GM19372 (cell line): ENCODE results near the gene RNF123.

Source experiments
- ATAC-seq: cut with Tn5 transposase; IDR thresholded peaks from one replicate; pipeline ENCODE4 v1.9.1; 2021; ENCODE audit warnings: mild to moderate bottlenecking, low read depth, moderate library complexity; ENCODE audit not compliant: unreplicated experiment

The RNF123 gene

DNA sequence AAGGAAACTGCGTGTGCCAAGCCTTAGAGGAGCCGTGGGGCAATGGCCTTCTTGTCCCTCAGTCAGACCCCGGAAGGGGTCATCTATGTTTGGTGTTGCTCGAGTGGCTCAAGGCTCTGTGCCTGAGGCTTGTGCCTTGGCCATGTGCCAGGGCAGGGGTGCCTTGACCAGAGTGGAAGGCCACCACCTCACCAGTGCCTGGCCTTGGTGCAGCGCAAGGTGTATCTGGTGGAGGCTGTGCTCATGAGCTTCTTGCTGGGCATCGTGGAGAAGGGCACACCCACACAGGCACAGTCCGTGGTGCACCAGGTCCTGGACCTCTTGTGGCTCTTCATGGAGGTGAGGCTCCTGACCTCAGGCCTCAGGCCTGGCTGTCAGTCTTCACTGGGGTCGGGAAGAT is 10.7 kb downstream of the RNF123 start:
- ATAC-seq = no peak

DNA sequence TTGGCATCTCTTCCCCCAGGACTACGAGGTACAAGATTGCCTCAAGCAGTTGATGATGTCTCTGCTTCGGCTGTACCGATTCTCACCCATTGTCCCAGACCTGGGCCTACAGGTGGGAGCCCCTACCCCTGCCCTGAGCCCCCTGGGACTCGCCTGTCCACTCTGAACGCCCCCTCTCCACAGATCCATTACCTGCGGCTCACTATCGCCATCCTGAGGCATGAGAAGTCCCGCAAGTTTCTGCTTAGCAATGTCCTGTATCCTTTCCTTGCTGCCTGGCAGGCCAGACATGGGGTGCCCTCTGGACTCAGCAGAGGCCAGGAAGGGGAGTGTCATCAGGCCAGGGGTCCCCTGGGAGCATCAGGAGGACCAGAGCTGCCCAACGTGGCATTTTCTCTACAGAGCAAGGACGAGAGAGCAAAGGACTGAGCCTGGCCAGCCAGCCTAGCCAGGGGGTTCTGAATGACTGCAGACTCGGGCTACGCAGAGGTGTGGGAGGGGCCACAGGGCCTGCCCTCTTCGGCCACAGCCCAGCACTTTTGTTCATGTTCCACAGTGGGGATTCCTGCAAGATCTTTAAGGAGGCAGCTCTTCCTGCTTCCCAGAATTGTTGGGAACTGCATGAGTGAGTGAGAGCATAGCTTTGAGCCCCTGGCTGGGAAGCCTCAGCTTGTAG is 11.2 kb downstream of the RNF123 start:
- no peak for ATAC-seq

DNA sequence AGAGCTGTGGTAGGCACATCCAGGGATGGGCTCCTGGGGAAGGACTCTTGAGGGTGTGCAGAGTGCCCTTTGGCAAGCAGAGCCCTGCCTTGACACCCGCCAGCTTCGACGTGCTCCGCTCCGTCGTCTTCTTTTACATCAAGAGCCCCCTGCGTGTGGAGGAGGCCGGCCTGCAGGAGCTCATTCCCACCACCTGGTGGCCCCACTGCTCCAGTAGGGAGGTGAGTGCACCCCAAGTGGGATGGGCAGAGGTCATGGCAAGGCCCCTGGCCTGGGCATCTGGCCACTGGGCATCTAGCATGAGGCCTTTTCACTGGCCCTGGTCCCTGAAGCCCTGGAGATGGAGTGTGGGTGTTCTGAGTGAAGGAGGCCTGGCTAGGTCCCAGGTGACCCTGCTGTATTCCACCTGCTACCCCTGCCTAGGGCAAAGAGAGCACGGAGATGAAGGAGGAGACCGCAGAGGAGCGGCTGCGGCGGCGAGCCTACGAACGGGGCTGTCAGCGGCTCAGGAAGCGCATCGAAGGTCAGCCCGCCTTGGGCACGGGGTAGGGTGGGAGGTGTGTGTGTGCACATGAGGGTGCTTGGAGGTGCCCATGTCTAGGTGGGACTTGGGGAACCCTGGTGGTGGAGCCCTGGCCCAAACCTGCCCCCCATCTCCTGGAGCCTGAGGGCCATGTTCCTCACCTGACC is 12.2 kb downstream of the RNF123 start:
- no peak for ATAC-seq

DNA sequence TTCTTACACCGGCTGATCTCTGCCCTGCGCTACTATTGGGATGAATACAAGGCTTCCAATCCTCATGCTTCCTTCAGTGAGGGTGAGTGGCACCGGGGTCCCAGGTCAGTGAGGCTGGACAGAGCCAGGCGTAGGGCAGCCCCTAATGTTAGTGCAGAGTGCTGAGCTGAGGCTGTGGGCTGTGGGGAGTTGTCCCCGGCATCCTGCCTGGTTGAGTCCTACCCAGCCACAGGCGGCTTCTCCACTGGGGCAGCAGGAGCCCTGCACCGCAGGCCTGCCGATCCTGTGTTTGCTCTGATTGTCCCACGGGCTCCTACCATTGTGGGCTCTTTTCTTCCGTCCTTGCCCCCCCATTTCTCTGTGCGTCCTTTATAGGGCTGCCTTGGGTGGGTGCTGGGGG is 13.3 kb downstream of the RNF123 start:
- no peak for ATAC-seq

DNA sequence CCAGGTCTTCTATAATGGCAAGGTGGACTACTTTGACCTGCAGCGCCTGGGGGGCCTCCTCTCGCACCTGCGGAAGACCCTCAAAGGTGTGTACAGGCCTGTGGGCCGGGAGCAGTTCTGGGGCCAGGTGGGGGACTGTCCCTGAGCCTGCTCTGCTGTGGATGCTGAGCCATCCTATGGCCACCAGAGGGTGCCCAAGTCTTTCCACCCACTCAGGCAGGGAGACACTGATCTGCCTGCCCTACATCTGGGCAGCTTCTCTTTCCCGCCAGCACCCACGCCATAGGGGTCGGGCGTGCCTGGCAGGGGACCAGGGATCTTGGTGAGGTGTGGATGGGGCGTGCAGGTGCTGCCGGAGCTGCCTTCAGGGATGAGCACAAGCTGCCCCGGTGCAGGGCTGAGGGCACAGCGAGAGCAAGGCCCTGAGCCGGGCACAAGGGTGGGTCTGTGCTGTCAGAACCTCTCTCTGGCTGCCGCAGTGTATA is 14.1 kb downstream of the RNF123 start:
- no peak for ATAC-seq

DNA sequence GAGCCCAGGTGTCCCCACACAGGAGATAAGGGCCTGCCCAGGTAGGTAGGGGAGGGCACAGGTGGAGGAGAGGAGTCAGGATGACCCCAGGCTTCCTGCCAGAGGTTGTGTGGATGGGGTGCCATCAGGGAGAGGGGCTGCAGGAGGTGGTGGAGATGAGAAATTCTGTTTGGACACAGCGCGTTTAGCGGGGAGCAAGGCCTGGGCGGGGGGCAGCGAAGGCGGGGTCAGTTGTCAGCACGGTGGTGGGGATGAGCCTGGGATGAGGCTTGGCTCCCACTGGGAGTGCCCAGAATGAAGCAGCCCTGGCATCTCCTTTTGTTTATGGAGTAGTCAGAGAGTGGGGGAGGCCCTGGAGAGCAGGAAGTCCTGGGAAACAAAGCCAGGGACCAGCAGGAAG is 14.6 kb downstream of the RNF123 start:
- no peak for ATAC-seq

DNA sequence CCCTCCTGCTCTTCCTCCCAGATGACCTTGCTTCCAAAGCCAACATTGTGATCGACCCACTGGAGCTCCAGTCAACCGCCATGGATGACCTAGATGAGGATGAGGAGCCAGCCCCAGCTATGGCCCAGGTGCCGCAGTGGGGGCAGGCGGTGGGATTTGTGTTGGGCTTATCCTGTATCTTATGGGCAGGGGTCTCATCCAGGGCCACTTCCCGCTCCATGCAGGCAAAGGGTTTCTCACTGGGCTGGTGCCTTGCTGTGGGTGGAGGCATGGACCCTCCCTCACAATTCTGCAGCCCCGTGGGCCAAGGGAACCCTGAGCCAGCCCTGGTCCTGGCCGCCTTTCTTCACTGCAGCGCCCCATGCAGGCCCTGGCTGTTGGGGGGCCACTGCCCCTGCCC is 15.3 kb downstream of the RNF123 start:
- no peak for ATAC-seq

DNA sequence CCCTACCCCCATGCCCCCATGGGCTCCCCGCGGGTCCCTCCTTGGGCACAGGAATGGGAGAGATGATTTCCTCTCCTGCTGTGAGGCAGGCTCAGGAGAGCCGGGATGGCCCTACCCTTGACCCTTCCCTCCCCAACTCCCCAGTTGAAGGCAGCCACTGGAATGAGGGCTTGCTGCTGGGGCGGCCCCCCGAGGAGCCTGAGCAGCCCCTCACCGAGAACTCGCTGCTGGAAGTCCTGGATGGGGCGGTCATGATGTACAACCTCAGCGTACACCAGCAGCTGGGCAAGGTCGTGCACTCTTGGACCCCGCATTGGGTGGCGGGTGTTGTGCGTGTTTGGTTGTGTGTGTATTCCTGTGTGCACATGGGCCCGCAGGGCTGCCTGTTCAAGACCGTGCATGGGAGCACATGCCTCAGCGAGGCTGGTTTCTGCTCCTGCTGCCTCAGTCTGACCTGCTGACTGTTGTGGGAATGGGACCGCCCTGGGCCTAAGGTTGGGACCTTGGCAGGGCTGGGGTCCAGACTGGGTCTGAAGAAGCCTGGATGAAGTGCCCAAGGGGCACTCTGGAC is 16.1 kb downstream of the RNF123 start:
- ATAC-seq = no peak

DNA sequence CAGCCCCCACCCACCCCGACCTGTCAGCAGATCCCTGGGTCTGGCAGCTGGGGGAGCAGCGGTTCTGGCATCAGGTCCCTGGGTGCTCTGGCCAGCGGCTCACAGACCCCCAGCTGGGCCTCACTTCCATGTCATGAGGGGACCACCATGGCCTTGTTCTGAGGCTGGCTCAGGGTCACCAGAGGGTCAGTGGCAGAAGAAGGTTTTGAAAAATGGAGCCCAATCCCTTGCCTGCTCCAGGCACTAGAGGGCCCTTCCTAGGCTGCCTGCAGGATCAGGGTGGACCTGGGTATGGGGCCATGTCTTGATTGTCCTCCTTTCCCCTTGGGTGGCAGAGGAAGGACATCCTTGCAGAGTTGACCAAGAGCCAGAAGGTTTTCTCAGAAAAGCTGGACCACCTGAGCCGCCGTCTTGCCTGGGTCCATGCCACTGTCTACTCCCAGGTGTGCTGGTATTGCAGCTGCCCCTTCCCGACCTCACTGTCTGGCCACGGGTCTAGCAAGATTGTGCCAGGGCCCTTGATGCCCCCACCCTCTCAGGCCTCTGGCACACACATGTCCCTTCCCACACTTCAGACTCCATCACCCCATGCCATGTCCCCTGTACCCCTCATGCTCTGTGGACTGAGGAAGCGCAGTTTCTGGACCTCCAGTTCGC is 17.2 kb downstream of the RNF123 start:
- no peak for ATAC-seq

DNA sequence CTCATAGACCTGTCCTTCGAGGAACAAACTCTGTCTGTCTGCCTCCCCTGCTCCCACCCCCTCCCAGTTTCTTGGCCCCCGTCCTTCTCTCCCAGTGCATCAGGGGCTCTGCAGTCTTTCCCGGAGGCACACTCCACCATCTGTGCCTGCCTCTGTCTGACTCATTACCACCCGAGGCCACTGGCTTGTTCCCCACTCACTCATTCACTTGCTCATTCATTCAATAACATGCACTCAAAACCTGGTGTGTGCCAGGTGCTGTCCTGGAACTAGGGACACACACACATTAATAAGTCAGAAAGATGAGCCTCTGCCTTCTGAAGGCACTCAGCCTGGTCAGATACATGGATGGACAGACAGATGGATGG is 17.7 kb downstream of the RNF123 start:
- ATAC-seq = no peak

DNA sequence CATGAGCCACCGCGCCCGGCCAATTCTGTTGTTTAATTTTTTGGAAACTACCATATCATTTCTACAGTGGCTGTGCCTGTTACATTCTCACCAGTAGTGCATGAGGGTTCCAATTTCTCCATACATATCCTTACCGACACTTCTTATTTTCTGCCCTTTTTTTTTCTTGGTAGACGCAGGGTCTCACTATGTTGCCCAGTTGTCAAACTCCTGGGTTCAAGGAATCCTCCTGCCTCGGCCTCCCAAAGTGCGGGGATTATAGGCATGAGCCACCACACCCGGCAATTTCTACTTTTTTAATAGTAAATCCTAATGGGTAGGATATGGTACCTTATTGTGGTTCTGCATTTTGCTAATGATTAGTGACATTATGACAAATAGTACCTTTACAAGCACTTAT is 20.5 kb downstream of the RNF123 start:
- ATAC-seq = no peak

DNA sequence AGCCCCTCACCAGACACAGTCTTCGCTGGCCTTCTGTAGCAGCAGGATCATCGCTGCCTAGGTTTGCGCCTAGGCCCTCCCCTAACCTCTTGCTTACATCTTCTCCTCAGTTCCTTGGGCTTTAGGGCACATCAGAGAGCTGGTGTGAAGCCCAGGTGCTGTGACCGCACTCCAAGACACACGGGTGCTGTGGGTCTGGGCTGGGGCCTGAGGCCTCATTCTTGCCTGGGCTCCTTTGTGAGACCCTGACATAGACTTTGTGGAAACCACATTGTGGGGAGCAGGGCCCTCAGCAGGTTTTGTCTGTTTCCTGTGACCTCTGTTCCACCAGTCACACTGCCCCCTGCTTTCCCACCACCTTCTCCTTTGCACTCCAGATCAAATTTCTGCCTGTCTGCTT is 22.1 kb downstream of the RNF123 start:
- ATAC-seq = no peak

DNA sequence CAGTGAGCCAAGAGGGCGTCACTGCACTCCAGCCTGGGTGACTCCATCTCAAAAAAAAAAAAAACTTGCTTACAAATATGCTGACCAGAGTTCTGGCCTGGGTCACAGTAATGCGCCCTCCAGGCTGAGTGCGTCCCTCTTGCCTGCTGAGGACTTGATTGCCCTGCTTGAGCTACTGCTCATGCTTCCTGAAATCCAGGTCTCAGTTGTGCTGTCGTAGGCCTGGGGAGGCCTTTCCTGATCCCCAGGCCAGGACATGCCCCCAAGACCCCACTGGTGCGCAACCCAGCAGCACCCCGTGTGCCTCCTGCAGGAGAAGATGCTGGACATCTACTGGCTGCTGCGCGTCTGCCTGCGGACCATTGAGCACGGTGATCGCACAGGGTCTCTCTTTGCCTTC is 22.8 kb downstream of the RNF123 start:
- ATAC-seq = no peak

DNA sequence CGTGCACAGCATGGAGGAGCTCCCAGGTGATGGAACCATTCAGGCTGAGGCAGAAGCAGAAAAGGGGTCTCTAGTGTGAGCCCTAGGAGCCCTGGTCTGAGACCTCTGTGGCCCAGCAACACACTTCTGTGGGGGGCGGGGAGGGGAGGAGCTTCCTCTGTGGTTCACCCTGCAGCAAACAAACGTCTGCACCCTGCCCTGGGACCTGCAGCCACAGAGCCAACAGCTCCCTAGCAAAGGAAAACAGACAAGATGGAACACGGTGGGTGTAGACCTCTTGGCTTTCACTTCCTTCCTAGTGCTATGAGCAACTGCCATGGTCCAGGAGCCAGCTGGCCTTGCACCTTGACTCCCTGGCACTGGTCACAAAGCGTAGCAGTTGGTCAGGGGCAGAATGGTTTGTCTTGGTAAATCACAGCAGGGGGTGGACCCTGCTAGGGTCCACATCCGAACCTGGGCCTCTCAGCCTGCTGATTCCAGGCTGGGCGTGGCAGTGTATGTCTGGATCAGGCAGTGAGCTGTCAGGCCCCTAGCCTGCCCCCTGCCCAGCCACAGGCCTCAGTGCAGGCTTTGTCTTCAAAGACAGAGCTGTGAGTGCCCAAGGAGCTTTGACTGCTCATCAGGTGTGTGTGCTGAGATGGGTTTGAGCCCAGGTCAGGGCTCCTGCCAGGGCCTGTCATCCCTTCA is 23.4 kb downstream of the RNF123 start:
- ATAC-seq = no peak

DNA sequence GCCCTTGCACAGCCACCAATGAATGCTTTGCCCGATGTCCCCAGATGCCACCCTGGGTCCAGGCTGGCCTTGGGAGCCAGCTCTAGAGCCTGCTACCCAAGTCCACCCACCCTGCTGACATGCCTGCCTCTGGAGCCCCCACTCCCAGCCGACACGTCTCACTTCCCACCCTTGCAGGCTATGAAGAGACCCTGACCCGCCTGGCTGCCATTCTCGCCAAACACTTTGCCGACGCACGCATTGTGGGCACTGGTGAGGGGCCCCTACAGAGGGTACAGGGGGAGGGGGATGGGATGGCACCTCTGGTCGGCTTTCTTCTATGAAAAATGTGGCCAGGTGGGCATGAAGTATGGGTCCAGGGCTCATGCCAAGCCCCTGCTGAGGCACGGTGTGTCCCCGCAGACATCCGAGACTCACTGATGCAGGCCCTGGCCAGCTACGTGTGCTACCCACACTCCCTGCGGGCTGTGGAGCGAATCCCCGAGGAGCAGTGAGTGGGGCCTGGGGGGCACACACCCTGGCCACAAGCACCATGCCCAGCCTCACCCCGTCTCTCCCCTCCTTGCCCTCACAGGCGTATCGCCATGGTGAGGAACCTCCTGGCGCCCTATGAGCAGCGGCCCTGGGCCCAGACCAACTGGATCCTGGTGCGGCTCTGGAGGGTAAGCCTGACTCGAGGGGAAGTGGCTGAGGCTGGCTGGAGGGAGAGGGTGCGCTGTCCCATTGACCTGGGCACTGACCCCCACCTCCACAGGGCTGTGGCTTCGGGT is 24.2 kb downstream of the RNF123 start:
- ATAC-seq = no peak

DNA sequence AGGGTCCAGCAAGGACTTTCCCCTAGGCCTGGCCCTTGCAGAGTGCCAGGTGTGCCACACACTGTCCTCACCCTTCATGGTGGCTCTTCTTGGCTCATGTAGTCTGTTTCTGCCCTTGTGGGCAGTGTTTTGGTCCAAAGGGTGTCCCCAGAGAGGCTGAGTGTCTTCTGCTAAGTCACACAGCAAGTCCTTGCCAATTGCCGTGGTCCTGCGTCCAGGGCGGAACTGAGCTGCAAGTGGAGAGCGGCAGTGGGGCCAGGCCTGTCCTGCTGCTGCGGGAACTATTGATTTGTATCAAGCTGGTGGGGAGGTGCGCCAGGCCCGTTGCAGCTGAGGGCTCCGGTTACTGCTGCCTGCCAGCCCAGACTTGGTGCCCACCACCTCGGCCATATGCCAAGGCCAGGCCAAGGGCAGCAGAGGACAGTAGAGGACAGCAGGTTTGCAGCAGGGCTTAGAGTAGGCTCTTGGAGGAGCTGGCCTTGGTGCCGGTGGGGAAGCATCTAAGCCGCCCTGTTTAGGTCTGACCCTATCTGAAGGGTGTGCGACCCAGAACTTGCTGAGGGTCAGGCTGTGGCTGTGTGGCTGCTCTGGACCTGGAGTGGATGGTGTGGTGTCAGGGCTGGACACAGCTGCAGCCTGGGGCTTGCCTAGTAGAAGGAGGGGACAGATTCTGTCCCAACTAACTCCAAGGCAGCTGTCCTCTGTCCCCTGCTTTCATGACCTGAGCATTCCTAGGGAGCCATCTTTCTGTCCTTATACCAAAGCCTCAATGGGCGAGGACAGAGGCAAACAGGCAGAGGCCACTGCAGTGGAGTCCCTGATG is 25.6 kb downstream of the RNF123 start:
- ATAC-seq = no peak

DNA sequence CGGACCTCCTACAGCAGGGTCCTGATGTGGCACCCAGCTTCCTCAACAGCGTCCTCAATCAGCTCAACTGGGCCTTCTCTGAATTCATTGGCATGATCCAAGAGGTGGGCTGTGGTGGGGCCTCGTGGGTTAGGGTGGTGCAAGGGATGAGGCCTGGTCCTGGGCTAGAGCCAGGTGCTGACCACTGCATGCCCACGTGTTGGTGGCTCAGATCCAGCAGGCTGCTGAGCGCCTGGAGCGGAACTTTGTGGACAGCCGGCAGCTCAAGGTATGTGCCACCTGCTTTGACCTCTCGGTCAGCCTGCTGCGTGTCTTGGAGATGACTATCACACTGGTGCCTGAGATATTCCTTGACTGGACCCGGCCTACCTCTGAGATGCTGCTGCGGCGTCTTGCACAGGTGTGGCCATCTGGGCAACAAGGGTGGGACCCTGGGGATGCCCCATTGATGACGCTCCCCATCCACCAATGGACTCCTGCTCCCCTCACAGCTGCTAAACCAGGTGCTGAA is 26.3 kb downstream of the RNF123 start:
- no peak for ATAC-seq

DNA sequence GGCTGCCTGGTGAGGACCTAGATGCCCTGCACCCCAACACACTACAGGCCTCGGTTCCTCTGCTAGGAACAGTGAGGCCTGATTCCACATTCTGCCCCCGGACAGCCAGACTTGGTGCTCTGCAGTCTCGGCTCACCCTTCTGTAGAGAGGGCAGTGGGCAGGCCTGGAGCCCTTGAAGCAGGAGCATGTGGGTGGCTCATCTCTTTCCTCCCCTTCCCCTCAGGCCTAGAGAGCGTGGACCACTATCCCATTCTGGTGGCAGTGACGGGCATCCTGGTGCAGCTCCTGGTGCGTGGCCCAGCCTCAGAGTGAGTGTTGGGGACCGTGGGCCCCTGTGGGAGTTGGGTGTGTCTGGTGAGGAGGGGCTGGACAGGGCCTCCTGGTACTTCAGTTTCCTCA is 26.8 kb downstream of the RNF123 start:
- ATAC-seq = no peak

DNA sequence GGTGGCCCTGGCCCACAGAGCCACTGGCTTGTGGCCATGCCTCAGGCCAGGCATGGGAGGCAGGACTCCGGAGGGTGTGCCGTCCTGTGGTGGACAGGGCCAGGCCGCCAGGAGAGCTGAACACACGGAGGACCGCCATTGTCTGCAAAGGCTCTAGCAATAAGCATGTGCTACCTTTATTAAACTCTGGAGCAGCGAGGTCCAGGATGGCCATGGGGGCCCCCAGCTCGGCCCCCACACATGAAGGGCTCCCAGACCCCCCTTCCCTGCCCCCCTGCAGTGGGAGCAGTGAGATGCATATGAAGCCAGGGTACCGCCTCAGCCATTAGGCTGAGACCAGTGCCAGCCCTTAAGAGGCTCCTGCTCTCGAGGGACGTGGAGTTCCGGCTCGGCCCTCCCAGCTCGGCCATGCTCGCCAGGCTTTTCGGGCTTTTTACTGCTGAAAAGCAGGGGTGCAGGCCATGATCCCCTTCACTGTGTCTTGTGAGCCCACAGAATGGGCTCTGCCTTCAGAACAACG is 27.4 kb downstream of the RNF123 start:
- ATAC-seq = no peak
